HG03103 (cell line): Measurements from ENCODE around the gene LYVE1.

Experiments used
- ATAC-seq: cut with Tn5 transposase; IDR thresholded peaks from one replicate; pipeline ENCODE4 v1.9.1; 2021; ENCODE audit warnings: low read depth; ENCODE audit not compliant: unreplicated experiment

Gene LYVE1

GRCh38 chr11:10561947-10562346, 6.5 kb downstream of the LYVE1 start:
- ATAC-seq: no peak

- no peak for ATAC-seq
Measured at GRCh38 chr11:10561043-10561818, 7.2 kb downstream of the LYVE1 start.

GRCh38 chr11:10558288-10558687, 10.2 kb downstream of the LYVE1 start:
- no peak for ATAC-seq

GRCh38 chr11:10556590-10556989, 11.9 kb downstream of the LYVE1 start:
- no peak for ATAC-seq

- ATAC-seq: no peak
Measured at GRCh38 chr11:10551845-10552352, 16.6 kb downstream of the LYVE1 start.

- ATAC-seq: no peak
Measured at GRCh38 chr11:10551290-10551592, 17.2 kb downstream of the LYVE1 start.

- ATAC-seq: no peak
Measured at GRCh38 chr11:10550503-10551289, 17.8 kb downstream of the LYVE1 start.

- ATAC-seq: no peak
Measured at GRCh38 chr11:10544491-10545465, 23.7 kb downstream of the LYVE1 start.

GRCh38 chr11:10543782-10544181, 24.7 kb downstream of the LYVE1 start:
- no peak for ATAC-seq

- no peak for ATAC-seq
Measured at GRCh38 chr11:10542776-10543175, 25.7 kb downstream of the LYVE1 start.

GRCh38 chr11:10541561-10541930, 26.9 kb downstream of the LYVE1 start:
- no peak for ATAC-seq

- peak; percentile 98 for ATAC-seq
Measured at GRCh38 chr11:10540915-10541560, 27.4 kb downstream of the LYVE1 start, which contains the start of gene RNF141. Gene RNF141 (minus strand): TSS chr11:10541187. CDS start chr11:10534158, 7,029 bp downstream.

- peak; percentile 6 for ATAC-seq
Measured at GRCh38 chr11:10540546-10540914, 27.9 kb downstream of the LYVE1 start.

GRCh38 chr11:10539339-10539738, 29.1 kb downstream of the LYVE1 start:
- no peak for ATAC-seq

- ATAC-seq: no peak
Measured at GRCh38 chr11:10538924-10539323, 29.5 kb downstream of the LYVE1 start.

GRCh38 chr11:10537600-10537999, 30.9 kb downstream of the LYVE1 start:
- ATAC-seq: no peak

GRCh38 chr11:10534316-10534715, 34.1 kb downstream of the LYVE1 start:
- no peak for ATAC-seq

GRCh38 chr11:10533323-10533722, 35.1 kb downstream of the LYVE1 start:
- ATAC-seq: no peak

GRCh38 chr11:10532526-10532925, 35.9 kb downstream of the LYVE1 start:
- ATAC-seq: no peak

- ATAC-seq: no peak
Measured at GRCh38 chr11:10529279-10529678, 39.2 kb downstream of the LYVE1 start.
